H9 (cell line): ENCODE data around the gene UTS2B. TPM values are rescaled to one million over a fixed set of nuclear protein-coding genes. Genes with fewer than 3 reads are reported as not detected.

Experiments
- DNase-seq: peaks from one replicate; pipeline ENCODE4 v3.0.0-alpha.2; 2017
- H2AFZ ChIP-seq: one replicate; pipeline ENCODE4 v1.6.1; 2013; ENCODE audit warnings: mild to moderate bottlenecking, low read length, control low read depth, moderate library complexity
- H2AK5ac ChIP-seq: 2 replicates; pipeline ENCODE4 v1.6.1; 2013; ENCODE audit warnings: low read length, control low read depth, mixed read lengths; ENCODE audit not compliant: insufficient read length
- H2BK120ac ChIP-seq: one replicate; pipeline ENCODE4 v1.6.1; 2013; ENCODE audit warnings: low read depth, mild to moderate bottlenecking, low read length, control low read depth, inconsistent platforms; ENCODE audit not compliant: poor library complexity, severe bottlenecking
- H2BK12ac ChIP-seq: 2 replicates; pipeline ENCODE4 v1.6.1; 2013; ENCODE audit warnings: low read length, control low read depth, mixed read lengths, low read depth; ENCODE audit not compliant: insufficient read length
- H2BK15ac ChIP-seq: 2 replicates; pipeline ENCODE4 v1.6.1; 2013; ENCODE audit warnings: low read depth, low read length, control low read depth
- H2BK20ac ChIP-seq: one replicate; pipeline ENCODE4 v1.6.1; 2013; ENCODE audit warnings: low read depth, mild to moderate bottlenecking, low read length, control low read depth, inconsistent platforms; ENCODE audit not compliant: poor library complexity, severe bottlenecking
- H2BK5ac ChIP-seq: 2 replicates; pipeline ENCODE4 v1.6.1; 2013; ENCODE audit warnings: low read length, control low read depth, mixed read lengths; ENCODE audit not compliant: insufficient read length
- H3K14ac ChIP-seq: 2 replicates; pipeline ENCODE4 v1.6.1; 2013; ENCODE audit warnings: low read length, control low read depth; ENCODE audit not compliant: insufficient read depth
- H3K18ac ChIP-seq: 2 replicates; pipeline ENCODE4 v1.6.1; 2013; ENCODE audit warnings: low read depth, mild to moderate bottlenecking, mixed read lengths, low read length, control low read depth; ENCODE audit not compliant: insufficient read length
- H3K23ac ChIP-seq: 2 replicates; pipeline ENCODE4 v1.6.1; 2013; ENCODE audit warnings: low read length, control low read depth, mixed read lengths, low read depth; ENCODE audit not compliant: insufficient read length
- H3K23me2 ChIP-seq: 2 replicates; pipeline ENCODE4 v1.6.1; 2013; ENCODE audit warnings: low read depth, mild to moderate bottlenecking, mixed read lengths, low read length, control low read depth; ENCODE audit not compliant: insufficient read length, poor library complexity, severe bottlenecking
- H3K27ac ChIP-seq: 2 replicates; pipeline ENCODE4 v1.5.1; 2013; ENCODE audit warnings: low read length, control low read depth, mixed read lengths, low read depth; ENCODE audit not compliant: insufficient read length
- H3K27me3 ChIP-seq: 2 replicates; pipeline ENCODE4 v1.6.1; 2013; ENCODE audit warnings: low read length, control low read depth, inconsistent platforms; ENCODE audit not compliant: insufficient read depth
- H3K4ac ChIP-seq: 2 replicates; pipeline ENCODE4 v1.6.1; 2013; ENCODE audit warnings: low read depth, mild to moderate bottlenecking, control low read depth, inconsistent platforms, low read length, moderate library complexity
- H3K4me1 ChIP-seq: 2 replicates; pipeline ENCODE4 v1.6.1; 2013; ENCODE audit warnings: low read length, control low read depth, inconsistent platforms; ENCODE audit not compliant: insufficient read depth
- H3K4me2 ChIP-seq: 2 replicates; pipeline ENCODE4 v1.6.1; 2013; ENCODE audit warnings: low read length, control low read depth, mixed read lengths; ENCODE audit not compliant: insufficient read length, insufficient read depth
- H3K56ac ChIP-seq: 2 replicates; pipeline ENCODE4 v1.6.1; 2013; ENCODE audit warnings: low read depth, mild to moderate bottlenecking, mixed read lengths, low read length, control low read depth; ENCODE audit not compliant: insufficient read length
- H3K79me1 ChIP-seq: 2 replicates; pipeline ENCODE4 v1.6.1; 2013; ENCODE audit warnings: low read depth, mild to moderate bottlenecking, moderate library complexity, low read length, control low read depth, inconsistent platforms; ENCODE audit not compliant: insufficient read depth, poor library complexity, severe bottlenecking
- H3K79me2 ChIP-seq: 2 replicates; pipeline ENCODE4 v1.6.1; 2013; ENCODE audit warnings: low read length, control low read depth, inconsistent platforms; ENCODE audit not compliant: insufficient read depth
- H3K9ac ChIP-seq: 2 replicates; pipeline ENCODE4 v1.6.1; 2013; ENCODE audit warnings: low read length, control low read depth, mixed read lengths; ENCODE audit not compliant: insufficient read length; ENCODE audit errors: extremely low read depth
- H3K9me3 ChIP-seq: one replicate; pipeline ENCODE4 v1.6.1; 2013; ENCODE audit warnings: low read depth, low read length, inconsistent platforms; ENCODE audit not compliant: control insufficient read depth
- H3T11ph ChIP-seq: one replicate; pipeline ENCODE4 v1.6.1; 2013; ENCODE audit warnings: mild to moderate bottlenecking, low read length, control low read depth, inconsistent platforms
- H4K20me1 ChIP-seq: one replicate; pipeline ENCODE4 v1.6.1; 2013; ENCODE audit not compliant: control insufficient read depth, insufficient read length, insufficient read depth
- H4K5ac ChIP-seq: 2 replicates; pipeline ENCODE4 v1.6.1; 2013; ENCODE audit warnings: low read depth, mild to moderate bottlenecking, mixed read lengths, low read length, control low read depth; ENCODE audit not compliant: insufficient read length
- H4K8ac ChIP-seq: replicated peaks from 2 replicates; pipeline ENCODE4 v1.6.1; 2013; ENCODE audit warnings: low read length, control low read depth, mixed read lengths, low read depth; ENCODE audit not compliant: insufficient read length
- H4K91ac ChIP-seq: 2 replicates; pipeline ENCODE4 v1.6.1; 2013; ENCODE audit warnings: low read depth, mild to moderate bottlenecking, moderate library complexity, mixed read lengths, low read length, control low read depth; ENCODE audit not compliant: insufficient read length
- H3K27ac Mint-ChIP-seq, 3 experiments: 2 replicates in 2 of 3; 3 replicates in 1 of 3; pipeline ENCODE4 v1.8.0; 2020 to 2021; ENCODE audit warnings: mixed read lengths in 3 of 3, mild to moderate bottlenecking in 1 of 3, moderate library complexity in 1 of 3
- H3K27me3 Mint-ChIP-seq: 2 replicates; pipeline ENCODE4 v1.8.0; 2021; ENCODE audit warnings: low read depth, mild to moderate bottlenecking, moderate library complexity, mixed read lengths
- H3K36me3 Mint-ChIP-seq, 3 experiments: 2 replicates in 2 of 3; 3 replicates in 1 of 3; pipeline ENCODE4 v1.8.0; 2020 to 2021; ENCODE audit warnings: low read depth in 3 of 3, mixed read lengths in 3 of 3; ENCODE audit not compliant: insufficient read depth in 1 of 3
- H3K4me1 Mint-ChIP-seq, 2 experiments: 2 replicates each; pipeline ENCODE4 v1.8.0; 2020; ENCODE audit warnings: mixed read lengths in 2 of 2
- H3K4me3 Mint-ChIP-seq, 2 experiments: 2 replicates in 1 of 2; 3 replicates in 1 of 2; pipeline ENCODE4 v1.8.0; 2020 to 2021; ENCODE audit warnings: mild to moderate bottlenecking in 2 of 2, mixed read lengths in 2 of 2, moderate library complexity in 1 of 2
- H3K9me3 Mint-ChIP-seq, 2 experiments: 2 replicates in 1 of 2; 3 replicates in 1 of 2; pipeline ENCODE4 v1.8.0; 2020; ENCODE audit warnings: mild to moderate bottlenecking in 2 of 2, mixed read lengths in 2 of 2, moderate library complexity in 1 of 2
- WGBS: extraction: QIAGEN DNeasy Blood & Tissue Kit; methylation state at CpG from one replicate; pipeline ENCODE4 v1.1.7; 2013; ENCODE audit warnings: missing lambda C conversion rate, low lambda C conversion rate, mixed read lengths; ENCODE audit not compliant: insufficient read length; ENCODE audit errors: extremely low coverage; 5-methylcytosine and 5-hydroxymethylcytosine counted together
- total RNA-seq: library from RNA; stranded (reverse); gene quantifications from 2 replicates; pipeline ENCODE4 v1.2.1, GENCODE V29; 2021
- TF ChIP-seq, protein P1 (sequence below): fragments of 200-600 bp; sonication (generic); conservative IDR thresholded peaks from 3 replicates; pipeline ENCODE4 v1.8.0; 2021; ENCODE audit warnings: antibody characterized with exemption, mild to moderate bottlenecking

Gene UTS2B
- total RNA-seq, 1 experiment from 2014 or later: 0.09 TPM

DNA sequence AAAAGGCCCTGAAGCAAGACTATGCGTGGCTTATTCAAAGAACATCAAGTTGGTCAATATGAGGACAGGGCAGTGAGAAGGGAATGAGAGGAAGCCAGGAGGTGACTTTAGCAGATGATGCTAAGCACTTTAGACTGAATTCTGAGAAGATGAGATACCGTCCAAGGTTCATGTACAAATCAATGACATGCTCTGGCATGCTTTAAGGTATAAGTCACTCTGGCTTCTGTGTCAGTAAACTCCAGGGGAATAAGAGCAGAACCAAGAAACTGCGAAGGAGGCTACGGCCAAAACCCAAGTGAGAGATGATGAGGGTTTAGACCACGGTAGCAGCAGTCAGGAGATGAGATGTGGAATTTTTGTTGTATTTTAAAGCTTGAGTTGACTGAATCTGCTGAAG, 10.0 kb downstream of the UTS2B start:
- no peak overlapping the region for H3T11ph ChIP-seq
- peaks cover 6% of the 10 kb centered on the region; the same call in 1 of the 2 replicates for H3K27me3 Mint-ChIP-seq
- no peak overlapping the region for H3K4me2 ChIP-seq
- H3K14ac ChIP-seq: no peak overlapping the region
- H4K8ac ChIP-seq: no peak overlapping the region
- H3K4me1 Mint-ChIP-seq: no peaks in the 10 kb centered on the region
- no peak overlapping the region for H2BK20ac ChIP-seq
- H4K91ac ChIP-seq: no peak overlapping the region
- no peaks in the 10 kb centered on the region for H3K79me2 ChIP-seq
- no peaks in the 10 kb centered on the region for H3K9me3 Mint-ChIP-seq
- no peaks in the 10 kb centered on the region for H3K4me1 ChIP-seq
- H3K23me2 ChIP-seq: no peaks in the 10 kb centered on the region
- no peaks in the 10 kb centered on the region for H3K79me1 ChIP-seq
- no peak overlapping the region for H3K56ac ChIP-seq
- no peak overlapping the region for H3K23ac ChIP-seq
- H3K9me3 ChIP-seq: no peaks in the 10 kb centered on the region
- H2BK120ac ChIP-seq: no peak overlapping the region
- no peak overlapping the region for H3K18ac ChIP-seq
- no peak overlapping the region for H2BK12ac ChIP-seq
- H4K5ac ChIP-seq: no peak overlapping the region
- H3K4me3 Mint-ChIP-seq: no peak overlapping the region
- TF ChIP-seq, protein P1, sequence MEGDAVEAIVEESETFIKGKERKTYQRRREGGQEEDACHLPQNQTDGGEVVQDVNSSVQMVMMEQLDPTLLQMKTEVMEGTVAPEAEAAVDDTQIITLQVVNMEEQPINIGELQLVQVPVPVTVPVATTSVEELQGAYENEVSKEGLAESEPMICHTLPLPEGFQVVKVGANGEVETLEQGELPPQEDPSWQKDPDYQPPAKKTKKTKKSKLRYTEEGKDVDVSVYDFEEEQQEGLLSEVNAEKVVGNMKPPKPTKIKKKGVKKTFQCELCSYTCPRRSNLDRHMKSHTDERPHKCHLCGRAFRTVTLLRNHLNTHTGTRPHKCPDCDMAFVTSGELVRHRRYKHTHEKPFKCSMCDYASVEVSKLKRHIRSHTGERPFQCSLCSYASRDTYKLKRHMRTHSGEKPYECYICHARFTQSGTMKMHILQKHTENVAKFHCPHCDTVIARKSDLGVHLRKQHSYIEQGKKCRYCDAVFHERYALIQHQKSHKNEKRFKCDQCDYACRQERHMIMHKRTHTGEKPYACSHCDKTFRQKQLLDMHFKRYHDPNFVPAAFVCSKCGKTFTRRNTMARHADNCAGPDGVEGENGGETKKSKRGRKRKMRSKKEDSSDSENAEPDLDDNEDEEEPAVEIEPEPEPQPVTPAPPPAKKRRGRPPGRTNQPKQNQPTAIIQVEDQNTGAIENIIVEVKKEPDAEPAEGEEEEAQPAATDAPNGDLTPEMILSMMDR: no peak
- WGBS: no CpG with 5 or more reads among the region's 5 CpGs
- H2BK5ac ChIP-seq: no peak overlapping the region
- H3K36me3 Mint-ChIP-seq: no peaks in the 10 kb centered on the region; a peak in 1 of 7 replicates
- H3K9ac ChIP-seq: no peak overlapping the region
- H2AFZ ChIP-seq: no peak overlapping the region
- H4K20me1 ChIP-seq: no peaks in the 10 kb centered on the region
- no peak overlapping the region for H2BK15ac ChIP-seq
- no peak overlapping the region for H3K27ac ChIP-seq
- no peaks in the 10 kb centered on the region for H3K27me3 ChIP-seq
- DNase-seq: no peak
- no peak overlapping the region for H2AK5ac ChIP-seq
- no peak overlapping the region for H3K27ac Mint-ChIP-seq
- H3K4ac ChIP-seq: no peak overlapping the region
